Raji (cell line): Measurements from ENCODE around the gene CALD1.

Experiments used
- POLR2A ChIP-seq: IDR thresholded peaks from 2 replicates; pipeline ENCODE4 v1.6.1; 2011; ENCODE audit warnings: low read depth, low read length, control low read depth; ENCODE audit not compliant: insufficient read depth

The CALD1 gene

GRCh38 chr7:134851141-134851540, 71.7 kb downstream of the CALD1 start:
- no peak for TF ChIP-seq POLR2A

- no peak for TF ChIP-seq POLR2A
Measured at GRCh38 chr7:134852625-134853024, 73.2 kb downstream of the CALD1 start.

GRCh38 chr7:134854816-134855215, 75.4 kb downstream of the CALD1 start:
- no peak for TF ChIP-seq POLR2A

- no peak for TF ChIP-seq POLR2A
Measured at GRCh38 chr7:134855442-134855841, 76.0 kb downstream of the CALD1 start.

- no peak for TF ChIP-seq POLR2A
Measured at GRCh38 chr7:134856091-134856490, 76.7 kb downstream of the CALD1 start.

- TF ChIP-seq POLR2A = no peak
Measured at GRCh38 chr7:134856691-134857090, 77.3 kb downstream of the CALD1 start.

- no peak for TF ChIP-seq POLR2A
Measured at GRCh38 chr7:134857958-134858357, 78.5 kb downstream of the CALD1 start.

- no peak for TF ChIP-seq POLR2A
Measured at GRCh38 chr7:134859783-134860182, 80.3 kb downstream of the CALD1 start.

GRCh38 chr7:134865001-134865845, 85.8 kb downstream of the CALD1 start:
- no peak for TF ChIP-seq POLR2A

GRCh38 chr7:134866617-134867016, 87.2 kb downstream of the CALD1 start:
- no peak for TF ChIP-seq POLR2A

- TF ChIP-seq POLR2A = no peak
Measured at GRCh38 chr7:134870156-134870555, 90.7 kb downstream of the CALD1 start.

- no peak for TF ChIP-seq POLR2A
Measured at GRCh38 chr7:134870781-134871180, 91.3 kb downstream of the CALD1 start.

GRCh38 chr7:134873253-134873652, 93.8 kb downstream of the CALD1 start:
- TF ChIP-seq POLR2A = no peak

GRCh38 chr7:134874407-134874806, 95.0 kb downstream of the CALD1 start:
- TF ChIP-seq POLR2A = no peak

- no peak for TF ChIP-seq POLR2A
Measured at GRCh38 chr7:134875867-134876266, 96.4 kb downstream of the CALD1 start.

- TF ChIP-seq POLR2A = no peak
Measured at GRCh38 chr7:134878746-134879357, 99.4 kb downstream of the CALD1 start.
